PC-3 (cell line): ENCODE measurements around the gene SCPEP1.

Experiments
- CTCF ChIP-seq: fragments of 300-600 bp; sonication (generic); conservative IDR thresholded peaks from 2 replicates; pipeline ENCODE4 v1.5.1; 2017; ENCODE audit warnings: antibody characterized with exemption, low read depth, mild to moderate bottlenecking, low read length
- EZH2 ChIP-seq: fragments of 300-600 bp; sonication (generic); IDR thresholded peaks from one replicate; pipeline ENCODE4 v1.6.1; 2017; ENCODE audit warnings: antibody characterized with exemption, mild to moderate bottlenecking, low read length; ENCODE audit not compliant: unreplicated experiment
- EZH2phosphoT487 ChIP-seq: fragments of 300-600 bp; sonication (generic); IDR thresholded peaks from 2 replicates; pipeline ENCODE4 v1.6.1; 2018; ENCODE audit warnings: mild to moderate bottlenecking, antibody characterized with exemption, low read length, borderline replicate concordance

- no peak for TF ChIP-seq EZH2
- TF ChIP-seq EZH2phosphoT487 = no peak
- no peak for TF ChIP-seq CTCF
These were observed 28.1 kb downstream of the SCPEP1 start for GRCh38 chr17:57006040-57006439.
